ENCODE results near the gene SPNS2.

The SPNS2 gene

GRCh38 chr17:4465786-4466185 is 32.9 kb upstream of the SPNS2 start:
- no peak for DNase-seq (ENCODE audit: extremely low spot score)
- ChIA-PET CTCF (no interaction called here), POLR2A (no interaction called here)
- no peak for TF ChIP-seq CTCF (IDR thresholded peaks at IDR 0.05; ENCODE audit: control extremely low read depth, extremely low read depth, low read depth, missing control alignments)

- TF ChIP-seq CTCF (IDR thresholded peaks at IDR 0.05; ENCODE audit: control extremely low read depth, extremely low read depth, low read depth, missing control alignments), result no peak
- ChIA-PET CTCF (no interaction called here), POLR2A (interaction anchor here (0.6 kb wide), 1 partner anchor 119 kb away, joined by 4 read pairs; no protein-coding TSS in a partner anchor)
- no peak for DNase-seq (ENCODE audit: extremely low spot score)
Measured at GRCh38 chr17:4467287-4467686, 31.4 kb upstream of the SPNS2 start.

- TF ChIP-seq CTCF (IDR thresholded peaks at IDR 0.05; ENCODE audit: control extremely low read depth, extremely low read depth, low read depth, missing control alignments), result no peak
- no peak for DNase-seq (ENCODE audit: extremely low spot score)
- ChIA-PET POLR2A (interaction anchor here (0.7 kb wide), 2 partner anchors 24 to 88 kb away, joined by 3 to 6 read pairs; no protein-coding TSS in a partner anchor), CTCF (interaction anchor here (1.1 to 1.3 kb wide), 2 partner anchors 18 to 269 kb away, joined by 3 read pairs; no protein-coding TSS in a partner anchor)
Measured at GRCh38 chr17:4469552-4469951, 29.1 kb upstream of the SPNS2 start.

GRCh38 chr17:4472286-4472685 is 26.4 kb upstream of the SPNS2 start:
- DNase-seq (ENCODE audit: extremely low spot score), result no peak
- ChIA-PET POLR2A (no interaction called here), CTCF (no interaction called here)
- TF ChIP-seq CTCF (IDR thresholded peaks at IDR 0.05; ENCODE audit: control extremely low read depth, extremely low read depth, low read depth, missing control alignments), result no peak

GRCh38 chr17:4474093-4474492 is 24.6 kb upstream of the SPNS2 start:
- POLR2A ChIA-PET, result no interaction called here
- no peak for TF ChIP-seq CTCF (IDR thresholded peaks at IDR 0.05; ENCODE audit: control extremely low read depth, extremely low read depth, low read depth, missing control alignments)
- no peak for DNase-seq (ENCODE audit: extremely low spot score)
- CTCF ChIA-PET, result interaction anchor here (1.3 kb wide), 1 partner anchor 9 kb away, joined by 4 read pairs; no protein-coding TSS in a partner anchor

GRCh38 chr17:4475001-4475400 is 23.7 kb upstream of the SPNS2 start:
- ChIA-PET POLR2A (no interaction called here), CTCF (interaction anchor here (1.3 kb wide), 1 partner anchor 8 kb away, joined by 4 read pairs; no protein-coding TSS in a partner anchor)
- no peak for TF ChIP-seq CTCF (IDR thresholded peaks at IDR 0.05; ENCODE audit: control extremely low read depth, extremely low read depth, low read depth, missing control alignments)
- DNase-seq (ENCODE audit: extremely low spot score), result no peak

Data from GM10248 (cell line).